ENCODE results near the gene TWIST1. TPM values are rescaled to one million over a fixed set of nuclear protein-coding genes. Genes with fewer than 3 reads are reported as not detected.

Gene TWIST1
- total RNA-seq, 2 experiments from 2014 or later, result not detected

DNA sequence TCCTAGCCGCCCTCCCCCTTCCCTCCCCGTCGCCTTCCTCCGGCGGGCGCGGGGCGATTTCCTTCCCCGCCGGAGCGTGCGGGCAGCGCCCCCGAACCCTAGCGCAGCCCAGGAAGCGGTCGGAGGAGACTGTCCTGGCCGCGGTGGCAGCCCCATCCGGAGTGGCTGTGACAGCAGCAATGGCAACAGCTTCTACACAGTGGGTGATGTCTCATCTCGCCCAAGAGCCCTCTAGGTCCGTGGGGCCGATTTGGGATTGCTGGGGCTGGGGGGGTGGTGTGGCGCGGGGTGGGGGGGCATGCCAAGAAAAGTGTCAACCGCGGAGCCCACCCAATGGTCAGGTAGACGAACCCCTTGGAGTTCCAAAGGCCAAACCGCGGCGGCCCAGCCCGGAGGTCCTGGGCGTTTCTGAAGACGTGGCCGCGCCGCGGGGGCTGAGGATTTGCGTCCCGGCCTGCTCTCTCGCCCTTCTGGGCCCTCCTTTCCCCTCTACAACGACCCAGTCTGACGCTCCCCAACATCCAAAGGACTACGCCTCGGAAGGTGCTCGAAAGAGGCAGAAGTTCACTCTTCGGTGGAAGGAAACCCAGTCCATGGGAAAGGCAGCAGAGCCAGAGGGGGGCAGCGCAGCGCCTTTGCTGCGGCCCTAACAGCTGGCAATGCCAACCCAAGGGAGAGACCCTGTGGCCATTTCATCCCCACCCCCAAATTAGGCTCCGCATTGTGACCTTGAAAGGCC lies 603 bp upstream of the TWIST1 start:
- BruUV-seq (replicated peaks), result no TSS peak
- H3K4me2 ChIP-seq (ENCODE audit: low read length), result no peak overlapping the region
- H3K4me3 ChIP-seq (ENCODE audit: low read depth, low read length, poor library complexity, severe bottlenecking), result no peak overlapping the region
- no peaks in the 10 kb centered on the region for H3K36me3 ChIP-seq (ENCODE audit: insufficient read depth, low read length)
- intact Hi-C loops (cut with micrococcal nuclease; ENCODE audit: unreplicated experiment), result no loop called here
- H3K9me3 ChIP-seq (ENCODE audit: low read length), result no peaks in the 10 kb centered on the region
- no peaks in the 10 kb centered on the region for H3K4me1 ChIP-seq (ENCODE audit: insufficient read depth, low read length, poor library complexity, severe bottlenecking)
- no peak for DNase-seq (ENCODE audit: low spot score)
- no peak overlapping the region for H3K27ac ChIP-seq (ENCODE audit: low read depth, low read length, poor library complexity, severe bottlenecking)
- H3K9me2 ChIP-seq (ENCODE audit: insufficient read depth, low read length), result no peaks in the 10 kb centered on the region
- ChIA-PET CTCF (ENCODE audit: unreplicated experiment) (no interaction called here), POLR2A (no interaction called here)
- H3K79me2 ChIP-seq (ENCODE audit: insufficient read depth, low read depth, low read length), result no peaks in the 10 kb centered on the region
- TF ChIP-seq, protein P1, sequence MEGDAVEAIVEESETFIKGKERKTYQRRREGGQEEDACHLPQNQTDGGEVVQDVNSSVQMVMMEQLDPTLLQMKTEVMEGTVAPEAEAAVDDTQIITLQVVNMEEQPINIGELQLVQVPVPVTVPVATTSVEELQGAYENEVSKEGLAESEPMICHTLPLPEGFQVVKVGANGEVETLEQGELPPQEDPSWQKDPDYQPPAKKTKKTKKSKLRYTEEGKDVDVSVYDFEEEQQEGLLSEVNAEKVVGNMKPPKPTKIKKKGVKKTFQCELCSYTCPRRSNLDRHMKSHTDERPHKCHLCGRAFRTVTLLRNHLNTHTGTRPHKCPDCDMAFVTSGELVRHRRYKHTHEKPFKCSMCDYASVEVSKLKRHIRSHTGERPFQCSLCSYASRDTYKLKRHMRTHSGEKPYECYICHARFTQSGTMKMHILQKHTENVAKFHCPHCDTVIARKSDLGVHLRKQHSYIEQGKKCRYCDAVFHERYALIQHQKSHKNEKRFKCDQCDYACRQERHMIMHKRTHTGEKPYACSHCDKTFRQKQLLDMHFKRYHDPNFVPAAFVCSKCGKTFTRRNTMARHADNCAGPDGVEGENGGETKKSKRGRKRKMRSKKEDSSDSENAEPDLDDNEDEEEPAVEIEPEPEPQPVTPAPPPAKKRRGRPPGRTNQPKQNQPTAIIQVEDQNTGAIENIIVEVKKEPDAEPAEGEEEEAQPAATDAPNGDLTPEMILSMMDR (conservative IDR thresholded peaks at IDR 0.05; ENCODE audit: low read length), result no peak
- no peak for TF ChIP-seq EZH2phosphoT487 (IDR thresholded peaks at IDR 0.05; ENCODE audit: borderline replicate concordance, low read depth, low read length)
- no peaks in the 10 kb centered on the region; the same call in 1 of the 2 replicates for H4K20me1 ChIP-seq (ENCODE audit: insufficient read depth, low read length)
- no peak overlapping the region for H2AFZ ChIP-seq (ENCODE audit: low read length)

- Histone ChIP-seq H3K36me3 (ENCODE audit: insufficient read depth, low read length) (no peaks in the 10 kb centered on the region), H3K79me2 (ENCODE audit: insufficient read depth, low read depth, low read length) (no peaks in the 10 kb centered on the region), H3K9me3 (ENCODE audit: low read length) (no peaks in the 10 kb centered on the region), H3K4me1 (ENCODE audit: insufficient read depth, low read length, poor library complexity, severe bottlenecking) (no peaks in the 10 kb centered on the region), H3K4me2 (ENCODE audit: low read length) (no peak overlapping the region), H4K20me1 (ENCODE audit: insufficient read depth, low read length) (no peaks in the 10 kb centered on the region), H3K9me2 (ENCODE audit: insufficient read depth, low read length) (no peaks in the 10 kb centered on the region), H2AFZ (ENCODE audit: low read length) (no peak overlapping the region), H3K27ac (ENCODE audit: low read depth, low read length, poor library complexity, severe bottlenecking) (no peak overlapping the region), H3K4me3 (ENCODE audit: low read depth, low read length, poor library complexity, severe bottlenecking) (no peak overlapping the region)
- intact Hi-C loops (cut with micrococcal nuclease; ENCODE audit: unreplicated experiment), result no loop called here
- CTCF ChIA-PET (ENCODE audit: unreplicated experiment), result no interaction called here
- BruUV-seq (replicated peaks), result no TSS peak
- no peak for TF ChIP-seq EZH2phosphoT487 (IDR thresholded peaks at IDR 0.05; ENCODE audit: borderline replicate concordance, low read depth, low read length)
- TF ChIP-seq, protein P1 (conservative IDR thresholded peaks at IDR 0.05; ENCODE audit: low read length), result no peak
- DNase-seq (ENCODE audit: low spot score), result no peak
- POLR2A ChIA-PET, result interaction anchor here (0.6 to 0.7 kb wide), 2 partner anchors 51 to 379 kb away, joined by 3 to 4 read pairs; no protein-coding TSS in a partner anchor
These were observed 1.0 kb downstream of the TWIST1 start for GRCh38 chr7:19116121-19117090.

Measured in OCI-LY7 (cell line).